Pancreas (tissue), 10 donors: ENCODE measurements around the gene WWOX. TPM values are rescaled to one million over a fixed set of nuclear protein-coding genes. Genes with fewer than 3 reads are reported as not detected.

Source experiments
- ATAC-seq, 4 donors: fragments of 200-7000 bp; cut with Tn5 transposase; one replicate each; pipeline versions ENCODE4 v1.8.0 to v1.9.1; 2020; ENCODE audit warnings: mild to moderate bottlenecking in 4 of 4, moderate library complexity in 4 of 4
- DNase-seq, 6 donors: peaks; one replicate each; pipeline ENCODE4 v3.0.0-alpha.2; 2020
- FAIRE-seq: peaks from 2 replicates; lab custom pipeline; 2012; peaks lifted over from hg19 to GRCh38; lab: Jason Lieb, UNC
- H3K27ac ChIP-seq, 4 donors: fragments of 200-600 bp; sonication (generic); 1 replicate in 3 of 4; 2 replicates in 1 of 4; pipeline versions ENCODE4 v1.5.0 to v1.8.0; 2020
- H3K27me3 ChIP-seq, 4 donors: fragments of 200-600 bp; one replicate each; pipeline ENCODE4 v1.8.0; 2021
- H3K36me3 ChIP-seq, 3 donors: fragments of 200-600 bp; sonication (generic) in 1 of 3; one replicate each; pipeline versions ENCODE4 v1.5.0 to v1.8.0; 2020 to 2021
- H3K4me1 ChIP-seq, 3 donors: fragments of 200-600 bp; one replicate each; pipeline ENCODE4 v1.8.0; 2021
- H3K4me3 ChIP-seq, 4 donors: fragments of 200-600 bp; sonication (generic) in 2 of 4; one replicate each; pipeline versions ENCODE4 v1.5.0 to v1.8.0; 2020 to 2021
- H3K9me3 ChIP-seq, 4 donors: fragments of 200-600 bp; one replicate each; pipeline ENCODE4 v1.8.0; 2021
- CTCF ChIP-seq, 4 donors: fragments of 200-600 bp; sonication (generic) in 3 of 4; IDR thresholded peaks; one replicate each; pipeline versions ENCODE4 v1.5.0 to v1.8.0; 2021; ENCODE audit warnings: antibody characterized with exemption in 4 of 4
- WGBS, 2 donors: extraction: QIAGEN DNeasy Blood & Tissue Kit; methylation state at CpG; one replicate each; pipeline ENCODE4 v1.1.7; 2013; 5-methylcytosine and 5-hydroxymethylcytosine counted together
- intact Hi-C, 3 donors: fragments of 100-400 bp; cut with DNase I; formaldehyde crosslinking; loops; one replicate each; pipeline versions ENCODE4 v1.11.1 to v1.14.2; 2022
- polyA plus RNA-seq, 2 donors: library from polyadenylated mRNA; stranded (reverse); fragments of 200-250 nt; gene quantifications; one replicate each; pipeline ENCODE4 v1.2.3, GENCODE V29; 2013
- total RNA-seq, 6 donors: library from RNA; stranded (reverse); fragmentation: NEBNext Ultra II Directional in 4 of 6; extraction: Animal tissue kit (Norgen Biotek cat#: 25700) in 4 of 6; gene quantifications; one replicate each; pipeline versions ENCODE4 v1.2.1 to v1.2.4, GENCODE V29; 2021 to 2023
- donor health status: healthy with polysubstance abuse.
- donor health status: DM: no; HTN: no; CAD: no; lungs with moderate emphysema.
- donor health status: DM: no; HTN: no; CAD: no.
- donor health status: control.
- donor health status: control.
- donor health status: Bipolar disorder and iron deficiency.
- donor health status: DM: yes; HTN: yes; CAD: no.
- donor health status: DM: no; HTN: no; CAD: no.
- donor health status: DM: no; HTN: no; CAD: no.
- donor health status: DM: yes; HTN: yes; CAD: no.

The WWOX gene
- total and polyA plus RNA-seq, 8 donors, result 6.8 to 14.4 (median 10.8) TPM

GRCh38 chr16:78743556-78743955 is 644.1 kb downstream of the WWOX start:
- H3K4me1 ChIP-seq, result no peaks in the 10 kb centered on the region
- H3K27ac ChIP-seq, result no peak overlapping the region
- FAIRE-seq (no peak), DNase-seq (no peak), ATAC-seq (no peak)
- no peak overlapping the region for H3K4me3 ChIP-seq
- 82 to 87% methylated on average over 4 of the region's 4 CpGs for WGBS, 2 donors
- no peaks in the 10 kb centered on the region for H3K9me3 ChIP-seq
- no peaks in the 10 kb centered on the region for H3K27me3 ChIP-seq
- TF ChIP-seq CTCF (IDR thresholded peaks at IDR 0.05), result no peak
- H3K36me3 ChIP-seq, result no peaks in the 10 kb centered on the region
- intact Hi-C loops, result no loop called here

- DNase-seq (no peak), FAIRE-seq (no peak), ATAC-seq (no peak)
- H3K27me3 ChIP-seq, result no peaks in the 10 kb centered on the region
- H3K9me3 ChIP-seq, result no peaks in the 10 kb centered on the region
- no peak overlapping the region for H3K27ac ChIP-seq
- intact Hi-C loops, result no loop called here
- TF ChIP-seq CTCF (IDR thresholded peaks at IDR 0.05), result no peak
- H3K4me3 ChIP-seq, result no peak overlapping the region
- H3K36me3 ChIP-seq, result no peaks in the 10 kb centered on the region
- H3K4me1 ChIP-seq, result no peaks in the 10 kb centered on the region
- WGBS, 2 donors, result 83 to 90% methylated on average over 5 of the region's 5 CpGs
Observed at GRCh38 chr16:78744099-78744498, 644.6 kb downstream of the WWOX start.

- Histone ChIP-seq H3K4me3 (no peak overlapping the region), H3K27ac (no peak overlapping the region), H3K36me3 (no peaks in the 10 kb centered on the region), H3K27me3 (no peaks in the 10 kb centered on the region), H3K4me1 (no peaks in the 10 kb centered on the region), H3K9me3 (no peaks in the 10 kb centered on the region)
- TF ChIP-seq CTCF (IDR thresholded peaks at IDR 0.05), result no peak
- DNase-seq (no peak), ATAC-seq (no peak), FAIRE-seq (no peak)
- intact Hi-C loops, result no loop called here
- WGBS, 2 donors, result 72 to 75% methylated on average over 3 of the region's 3 CpGs
Observed at GRCh38 chr16:78744796-78745107, 645.3 kb downstream of the WWOX start.

GRCh38 chr16:78745108-78746019 is 645.9 kb downstream of the WWOX start:
- no peak for DNase-seq

More at GRCh38 chr16:78745108-78746019, 645.9 kb downstream of the WWOX start:
- WGBS, 2 donors, result 72 to 79% methylated on average over 7 of the region's 7 CpGs
- no peaks in the 10 kb centered on the region for H3K27me3 ChIP-seq
- no peaks in the 10 kb centered on the region for H3K36me3 ChIP-seq
- FAIRE-seq (no peak), ATAC-seq (no peak)
- H3K27ac ChIP-seq, result no peak overlapping the region
- intact Hi-C loops, result no loop called here
- no peak overlapping the region for H3K4me3 ChIP-seq
- TF ChIP-seq CTCF (IDR thresholded peaks at IDR 0.05), result no peak
- no peaks in the 10 kb centered on the region for H3K4me1 ChIP-seq
- no peaks in the 10 kb centered on the region for H3K9me3 ChIP-seq
